NB4 (cell line): ENCODE measurements around the gene CDYL.

Source experiments
- POLR2A ChIP-seq: IDR thresholded peaks from 2 replicates; pipeline ENCODE4 v1.6.1; 2011; ENCODE audit warnings: mild to moderate bottlenecking; ENCODE audit not compliant: insufficient read length; ENCODE audit errors: extremely low read depth
- TF ChIP-seq, protein P1 (sequence below): IDR thresholded peaks from one replicate; pipeline ENCODE4 v1.5.1; 2012; ENCODE audit warnings: low read depth, low read length

DNA sequence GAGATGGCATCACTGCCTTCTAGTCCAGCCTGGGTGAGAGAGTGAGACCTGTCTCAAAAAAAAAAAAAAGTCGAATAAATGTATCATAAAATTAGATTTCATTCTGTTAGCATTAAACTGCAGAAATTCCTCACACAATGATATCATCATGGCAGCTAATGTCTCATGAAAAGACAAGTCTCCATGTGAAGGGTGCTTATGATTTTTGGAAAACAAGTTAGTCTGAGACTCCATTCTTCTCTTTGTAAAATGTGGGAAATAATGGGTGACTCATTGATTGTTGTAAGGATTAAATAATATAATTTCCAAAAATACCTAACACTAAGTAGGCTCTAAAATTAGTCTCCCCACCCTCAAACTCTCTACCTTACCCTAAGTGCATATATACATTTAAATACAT is 49.6 kb upstream of the CDYL start:
- TF ChIP-seq, protein P1, sequence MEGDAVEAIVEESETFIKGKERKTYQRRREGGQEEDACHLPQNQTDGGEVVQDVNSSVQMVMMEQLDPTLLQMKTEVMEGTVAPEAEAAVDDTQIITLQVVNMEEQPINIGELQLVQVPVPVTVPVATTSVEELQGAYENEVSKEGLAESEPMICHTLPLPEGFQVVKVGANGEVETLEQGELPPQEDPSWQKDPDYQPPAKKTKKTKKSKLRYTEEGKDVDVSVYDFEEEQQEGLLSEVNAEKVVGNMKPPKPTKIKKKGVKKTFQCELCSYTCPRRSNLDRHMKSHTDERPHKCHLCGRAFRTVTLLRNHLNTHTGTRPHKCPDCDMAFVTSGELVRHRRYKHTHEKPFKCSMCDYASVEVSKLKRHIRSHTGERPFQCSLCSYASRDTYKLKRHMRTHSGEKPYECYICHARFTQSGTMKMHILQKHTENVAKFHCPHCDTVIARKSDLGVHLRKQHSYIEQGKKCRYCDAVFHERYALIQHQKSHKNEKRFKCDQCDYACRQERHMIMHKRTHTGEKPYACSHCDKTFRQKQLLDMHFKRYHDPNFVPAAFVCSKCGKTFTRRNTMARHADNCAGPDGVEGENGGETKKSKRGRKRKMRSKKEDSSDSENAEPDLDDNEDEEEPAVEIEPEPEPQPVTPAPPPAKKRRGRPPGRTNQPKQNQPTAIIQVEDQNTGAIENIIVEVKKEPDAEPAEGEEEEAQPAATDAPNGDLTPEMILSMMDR = no peak
- no peak for TF ChIP-seq POLR2A
